ENCODE measurements around the gene PLAAT5. TPM values are rescaled to one million over a fixed set of nuclear protein-coding genes. Genes with fewer than 3 reads are reported as not detected.
A peak's percentile ranks its signal among the peaks of the same experiment; 100 is the strongest.

The PLAAT5 gene
- total and polyA plus RNA-seq, 12 donors, result 0.64 to 7.2 (median 1.6) TPM

DNA sequence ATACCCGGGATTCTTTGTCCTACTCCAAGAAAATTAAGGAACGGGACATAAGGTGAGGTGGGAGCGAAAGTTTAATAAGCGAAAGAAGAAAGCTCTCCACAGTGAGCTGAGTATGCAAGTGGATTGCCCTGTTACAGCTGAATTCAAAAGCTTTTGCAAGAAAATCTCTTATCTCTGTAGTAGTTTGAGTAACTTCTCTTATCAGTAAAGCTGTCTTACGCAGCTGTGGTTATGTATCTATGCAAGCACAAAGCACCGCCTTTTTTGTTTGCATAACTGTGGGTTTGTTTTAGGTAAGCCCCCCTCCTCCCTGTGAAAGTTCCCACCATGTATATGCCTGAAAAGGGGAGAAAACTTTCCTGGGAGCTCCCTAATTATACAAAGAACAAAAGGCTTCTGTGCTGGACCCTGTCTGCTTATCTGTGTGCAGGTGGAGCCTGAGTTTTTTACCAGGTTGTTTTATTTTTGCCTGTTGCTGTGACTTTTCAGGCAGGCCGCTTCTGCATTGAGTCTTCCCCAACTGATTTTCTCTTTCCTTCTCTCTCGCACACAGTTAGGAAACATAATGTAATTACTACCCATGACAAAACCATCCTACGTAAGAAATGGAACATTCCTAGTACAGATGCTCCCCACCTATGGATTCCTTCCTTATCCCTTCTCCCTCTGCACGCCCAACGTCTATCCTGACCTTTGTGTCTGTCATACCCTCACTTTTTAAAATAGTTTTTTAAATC, 837 bp upstream of the PLAAT5 start:
- Histone ChIP-seq H3K27ac (peak overlapping the region in 1 of 10 donors; percentile 82), H3K9me3 (no peaks in the 10 kb centered on the region), H3K4me1 (peaks cover 0 to 30% (median 21%) of the 10 kb centered on the region in 9 donors), H3K4me3 (peak overlapping the region in 9 of 10 donors; percentile 42 to 63 (median 59)), H3K36me3 (no peaks in the 10 kb centered on the region), H3K27me3 (peaks cover 0 to 17% (median 0%) of the 10 kb centered on the region in 7 donors)
- intact Hi-C loops (cut with DNase I), result loop anchor here in 1 of 10 donors (5.0 kb wide), 1 partner anchor 130 kb away; no protein-coding TSS in a partner anchor
- TF ChIP-seq, protein P1, sequence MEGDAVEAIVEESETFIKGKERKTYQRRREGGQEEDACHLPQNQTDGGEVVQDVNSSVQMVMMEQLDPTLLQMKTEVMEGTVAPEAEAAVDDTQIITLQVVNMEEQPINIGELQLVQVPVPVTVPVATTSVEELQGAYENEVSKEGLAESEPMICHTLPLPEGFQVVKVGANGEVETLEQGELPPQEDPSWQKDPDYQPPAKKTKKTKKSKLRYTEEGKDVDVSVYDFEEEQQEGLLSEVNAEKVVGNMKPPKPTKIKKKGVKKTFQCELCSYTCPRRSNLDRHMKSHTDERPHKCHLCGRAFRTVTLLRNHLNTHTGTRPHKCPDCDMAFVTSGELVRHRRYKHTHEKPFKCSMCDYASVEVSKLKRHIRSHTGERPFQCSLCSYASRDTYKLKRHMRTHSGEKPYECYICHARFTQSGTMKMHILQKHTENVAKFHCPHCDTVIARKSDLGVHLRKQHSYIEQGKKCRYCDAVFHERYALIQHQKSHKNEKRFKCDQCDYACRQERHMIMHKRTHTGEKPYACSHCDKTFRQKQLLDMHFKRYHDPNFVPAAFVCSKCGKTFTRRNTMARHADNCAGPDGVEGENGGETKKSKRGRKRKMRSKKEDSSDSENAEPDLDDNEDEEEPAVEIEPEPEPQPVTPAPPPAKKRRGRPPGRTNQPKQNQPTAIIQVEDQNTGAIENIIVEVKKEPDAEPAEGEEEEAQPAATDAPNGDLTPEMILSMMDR (IDR thresholded peaks at IDR 0.05), result no peak
- WGBS, 2 donors, result 55 to 59% methylated on average over 11 of the region's 11 CpGs
- ATAC-seq (no peak), DNase-seq (no peak)

DNA sequence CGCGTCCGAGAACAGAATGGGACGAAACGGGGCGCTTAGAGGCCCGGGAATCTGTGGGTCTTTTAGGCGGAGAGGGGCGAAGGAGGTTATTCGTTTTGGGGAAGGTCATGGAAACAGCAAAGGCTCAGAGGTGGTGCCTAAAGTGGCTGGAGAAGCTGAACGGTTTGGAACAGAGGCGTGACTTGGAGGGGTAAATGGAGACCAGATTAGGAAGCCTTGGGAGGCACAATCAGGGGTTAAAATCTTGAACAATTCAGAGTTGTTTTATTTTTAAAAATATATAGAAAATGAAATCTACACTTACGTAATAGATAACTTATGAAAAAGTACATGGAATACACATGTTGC, 247 bp upstream of the PLAAT5 start:
- 2 to 3% methylated on average over 13 of the region's 13 CpGs for WGBS, 2 donors
- Histone ChIP-seq H3K9me3 (peaks cover 0 to 3% (median 0%) of the 10 kb centered on the region in 11 donors), H3K4me1 (peaks cover 0 to 30% (median 21%) of the 10 kb centered on the region in 9 donors), H3K36me3 (no peaks in the 10 kb centered on the region), H3K27me3 (peaks cover 0 to 17% (median 0%) of the 10 kb centered on the region in 7 donors), H3K4me3 (peak overlapping the region; percentile 30 to 63 (median 58)), H3K27ac (peak overlapping the region in 8 of 10 donors; percentile 29 to 82 (median 49))
- intact Hi-C loops (cut with DNase I), result loop anchor here in 1 of 10 donors (5.0 kb wide), 1 partner anchor 131 kb away; no protein-coding TSS in a partner anchor
- TF ChIP-seq, protein P1 (IDR thresholded peaks at IDR 0.05), result no peak
- no peak for DNase-seq
- no peak for ATAC-seq

DNA sequence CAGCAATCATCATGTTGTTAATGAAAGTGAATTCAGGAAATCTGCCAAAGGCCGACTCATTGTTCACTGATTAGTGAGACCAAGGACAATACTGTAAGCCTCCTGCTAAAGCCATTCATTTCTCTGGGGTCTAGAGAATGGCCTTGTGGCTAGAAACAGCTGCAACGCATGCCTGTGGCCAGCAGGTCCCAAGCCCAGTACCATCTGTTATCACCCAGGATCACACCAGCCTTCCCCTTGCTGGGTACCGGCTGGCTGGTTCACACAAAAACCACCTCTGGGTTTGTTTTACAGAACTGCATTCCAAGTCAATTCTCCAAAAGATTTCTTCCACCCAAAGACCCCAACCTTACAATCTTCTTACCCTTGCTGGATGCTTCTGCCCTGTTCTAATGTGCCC, 1.1 kb downstream of the PLAAT5 start:
- Histone ChIP-seq H3K27ac (peak overlapping the region in 2 of 10 donors; percentile 16 to 82), H3K9me3 (peaks cover 0 to 17% (median 8%) of the 10 kb centered on the region in 11 donors), H3K27me3 (peaks cover 0 to 17% (median 0%) of the 10 kb centered on the region in 7 donors), H3K4me3 (peak overlapping the region in 2 of 10 donors; percentile 57 to 61), H3K4me1 (peaks cover 0 to 30% (median 21%) of the 10 kb centered on the region in 9 donors), H3K36me3 (no peaks in the 10 kb centered on the region)
- 44 to 65% methylated on average over 3 of the region's 3 CpGs for WGBS, 2 donors
- TF ChIP-seq, protein P1 (IDR thresholded peaks at IDR 0.05), result no peak
- intact Hi-C loops (cut with DNase I), result loop anchor here in 4 of 10 donors (5.0 to 10.0 kb wide), 4 partner anchors 55 to 255 kb away; no protein-coding TSS in a partner anchor
- ATAC-seq, result peak in 1 of 8 donors; percentile 41
- no peak for DNase-seq

DNA sequence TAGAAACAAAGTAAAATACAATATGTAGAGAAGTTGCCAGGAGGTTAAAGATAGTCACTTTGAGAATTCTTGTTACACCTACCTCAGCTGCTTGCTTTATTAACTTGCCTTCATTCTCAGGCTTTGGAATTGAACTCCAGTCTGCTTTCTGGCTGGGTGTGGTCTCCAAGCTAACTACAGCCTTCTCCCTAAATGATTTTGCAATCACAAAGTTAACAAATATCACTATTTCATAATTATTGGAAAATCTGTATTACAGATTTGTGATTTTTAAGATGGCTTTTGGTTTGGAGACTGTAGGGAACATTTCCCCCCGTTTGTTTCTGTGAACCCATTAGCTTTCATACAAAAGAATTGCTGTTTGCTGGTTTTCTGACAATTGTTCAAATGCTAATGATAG, 2.2 kb downstream of the PLAAT5 start:
- peaks cover 0 to 30% (median 21%) of the 10 kb centered on the region in 9 donors for H3K4me1 ChIP-seq
- intact Hi-C loops (cut with DNase I), result loop anchor here in 3 of 10 donors (10.0 kb wide), 3 partner anchors 56 to 256 kb away; no protein-coding TSS in a partner anchor
- TF ChIP-seq, protein P1 (IDR thresholded peaks at IDR 0.05), result no peak
- peaks cover 0 to 26% (median 8%) of the 10 kb centered on the region in 11 donors for H3K9me3 ChIP-seq
- no peak overlapping the region for H3K4me3 ChIP-seq
- WGBS, 2 donors, result 68 to 80% methylated on average over 1 of the region's 1 CpG
- no peak overlapping the region for H3K27ac ChIP-seq
- DNase-seq, result no peak
- ATAC-seq, result no peak
- H3K36me3 ChIP-seq, result no peaks in the 10 kb centered on the region
- H3K27me3 ChIP-seq, result peaks cover 0 to 17% (median 0%) of the 10 kb centered on the region in 7 donors

All from heart right ventricle (tissue), 16 donors.